ENCODE measurements around the gene ABCC8. TPM values are rescaled to one million over a fixed set of nuclear protein-coding genes. Genes with fewer than 3 reads are reported as not detected.

The ABCC8 gene
- total RNA-seq, 1 experiment from 2014 or later, result not detected

GRCh38 chr11:17431139-17431538, 45.5 kb downstream of the ABCC8 start:
- no peaks in the 10 kb centered on the region for H3K79me2 ChIP-seq (ENCODE audit: low read depth)
- TF ChIP-seq EZH2 (IDR thresholded peaks at IDR 0.05; ENCODE audit: low read depth), result no peak
- no peak for TF ChIP-seq CTCF (conservative IDR thresholded peaks at IDR 0.05)
- H2AFZ ChIP-seq, result no peak overlapping the region
- no TSS peak for BruUV-seq (replicated peaks)
- H3K9me3 ChIP-seq (ENCODE audit: insufficient read depth, low read depth), result no peaks in the 10 kb centered on the region
- no peaks in the 10 kb centered on the region for H3K9me2 ChIP-seq (ENCODE audit: insufficient read depth)
- no peaks in the 10 kb centered on the region for H3K4me1 ChIP-seq (replicated peaks; ENCODE audit: insufficient read depth)
- no peaks in the 10 kb centered on the region for H4K20me1 ChIP-seq (ENCODE audit: insufficient read depth)
- peaks cover 94% of the 10 kb centered on the region for H3K27me3 ChIP-seq (ENCODE audit: insufficient read depth, low read depth)
- no peak overlapping the region for H3K4me2 ChIP-seq
- no peaks in the 10 kb centered on the region for H3K36me3 ChIP-seq (ENCODE audit: low read depth)
- H3K27ac ChIP-seq, result no peak overlapping the region
- ChIA-PET POLR2A (ENCODE audit: unreplicated experiment) (interaction anchor here (0.6 kb wide), 1 partner anchor 31 kb away, joined by 3 read pairs; no protein-coding TSS in a partner anchor), CTCF (no interaction called here)
- no peaks in the 10 kb centered on the region for H3F3A ChIP-seq (ENCODE audit: insufficient read depth, low read depth)
- no peak overlapping the region for H3K4me3 ChIP-seq
- intact Hi-C loops (cut with micrococcal nuclease; ENCODE audit: unreplicated experiment), result no loop called here
- no peak for DNase-seq

GRCh38 chr11:17430616-17431015, 46.0 kb downstream of the ABCC8 start:
- intact Hi-C loops (cut with micrococcal nuclease; ENCODE audit: unreplicated experiment), result no loop called here
- H3K27ac ChIP-seq, result no peak overlapping the region
- H4K20me1 ChIP-seq (ENCODE audit: insufficient read depth), result no peaks in the 10 kb centered on the region
- H3K9me2 ChIP-seq (ENCODE audit: insufficient read depth), result no peaks in the 10 kb centered on the region
- ChIA-PET CTCF (no interaction called here), POLR2A (ENCODE audit: unreplicated experiment) (no interaction called here)
- no peaks in the 10 kb centered on the region for H3F3A ChIP-seq (ENCODE audit: insufficient read depth, low read depth)
- no peaks in the 10 kb centered on the region for H3K4me1 ChIP-seq (replicated peaks; ENCODE audit: insufficient read depth)
- no TSS peak for BruUV-seq (replicated peaks)
- DNase-seq, result no peak
- H3K4me3 ChIP-seq, result no peak overlapping the region
- no peak for TF ChIP-seq EZH2 (IDR thresholded peaks at IDR 0.05; ENCODE audit: low read depth)
- no peak for TF ChIP-seq CTCF (conservative IDR thresholded peaks at IDR 0.05)
- no peak overlapping the region for H2AFZ ChIP-seq
- H3K9me3 ChIP-seq (ENCODE audit: insufficient read depth, low read depth), result no peaks in the 10 kb centered on the region
- H3K79me2 ChIP-seq (ENCODE audit: low read depth), result no peaks in the 10 kb centered on the region
- H3K36me3 ChIP-seq (ENCODE audit: low read depth), result no peaks in the 10 kb centered on the region
- H3K4me2 ChIP-seq, result no peak overlapping the region
- peaks cover 89% of the 10 kb centered on the region for H3K27me3 ChIP-seq (ENCODE audit: insufficient read depth, low read depth)

- H3K9me3 ChIP-seq (ENCODE audit: insufficient read depth, low read depth), result no peaks in the 10 kb centered on the region
- H4K20me1 ChIP-seq (ENCODE audit: insufficient read depth), result no peaks in the 10 kb centered on the region
- no peaks in the 10 kb centered on the region for H3K79me2 ChIP-seq (ENCODE audit: low read depth)
- no TSS peak for BruUV-seq (replicated peaks)
- H3F3A ChIP-seq (ENCODE audit: insufficient read depth, low read depth), result no peaks in the 10 kb centered on the region
- ChIA-PET CTCF (no interaction called here), POLR2A (ENCODE audit: unreplicated experiment) (no interaction called here)
- no peak overlapping the region for H2AFZ ChIP-seq
- peaks cover 80% of the 10 kb centered on the region for H3K27me3 ChIP-seq (ENCODE audit: insufficient read depth, low read depth)
- H3K4me1 ChIP-seq (replicated peaks; ENCODE audit: insufficient read depth), result no peaks in the 10 kb centered on the region
- DNase-seq, result no peak
- no peak overlapping the region for H3K4me3 ChIP-seq
- intact Hi-C loops (cut with micrococcal nuclease; ENCODE audit: unreplicated experiment), result no loop called here
- no peak overlapping the region for H3K4me2 ChIP-seq
- no peaks in the 10 kb centered on the region for H3K9me2 ChIP-seq (ENCODE audit: insufficient read depth)
- no peaks in the 10 kb centered on the region for H3K36me3 ChIP-seq (ENCODE audit: low read depth)
- H3K27ac ChIP-seq, result no peak overlapping the region
- TF ChIP-seq CTCF (conservative IDR thresholded peaks at IDR 0.05) (no peak), EZH2 (IDR thresholded peaks at IDR 0.05; ENCODE audit: low read depth) (no peak)
Observed at GRCh38 chr11:17428925-17429324, 47.7 kb downstream of the ABCC8 start.
